GM23338 (cell line): ENCODE measurements around the gene CFAP410. TPM values are rescaled to one million over a fixed set of nuclear protein-coding genes. Genes with fewer than 3 reads are reported as not detected.

ENCODE experiments used
- ATAC-seq: fragments of 200-7000 bp; cut with Tn5 transposase; 3 replicates; pipeline ENCODE4 v1.9.1; 2020
- DNase-seq: peaks from one replicate; pipeline ENCODE4 v3.0.0-alpha.2; 2015; ENCODE audit warnings: low spot score
- H2AFZ ChIP-seq: fragments of 200-600 bp; sonication (generic); 2 replicates; pipeline ENCODE4 v1.8.0; 2016; ENCODE audit warnings: antibody characterized with exemption, mild to moderate bottlenecking, moderate library complexity
- H3F3A ChIP-seq: fragments of 200-600 bp; sonication (generic); replicated peaks from 2 replicates; pipeline ENCODE4 v1.8.0; 2017; ENCODE audit warnings: antibody characterized with exemption, mixed run types, low read depth
- H3K27ac ChIP-seq: fragments of 200-600 bp; sonication (generic); 2 replicates; pipeline ENCODE4 v1.6.1; 2016; ENCODE audit warnings: low read depth
- H3K27me3 ChIP-seq: fragments of 200-600 bp; sonication (generic); 2 replicates; pipeline ENCODE4 v1.8.0; 2016; ENCODE audit warnings: mild to moderate bottlenecking, mixed run types, moderate library complexity; ENCODE audit not compliant: insufficient read depth
- H3K36me3 ChIP-seq: fragments of 200-600 bp; sonication (generic); 2 replicates; pipeline ENCODE4 v1.8.0; 2016; ENCODE audit warnings: mild to moderate bottlenecking; ENCODE audit not compliant: insufficient read depth
- H3K4me1 ChIP-seq: fragments of 200-600 bp; sonication (generic); 2 replicates; pipeline ENCODE4 v1.8.0; 2016; ENCODE audit warnings: mild to moderate bottlenecking, moderate library complexity; ENCODE audit not compliant: insufficient read depth
- H3K4me2 ChIP-seq: fragments of 200-600 bp; sonication (generic); 2 replicates; pipeline ENCODE4 v1.7.1; 2017; ENCODE audit warnings: mixed run types
- H3K4me3 ChIP-seq: fragments of 200-600 bp; sonication (generic); 2 replicates; pipeline ENCODE4 v1.6.1; 2016; ENCODE audit warnings: mixed run types
- H3K79me2 ChIP-seq: fragments of 200-600 bp; sonication (generic); replicated peaks from 2 replicates; pipeline ENCODE4 v1.8.0; 2017; ENCODE audit warnings: mild to moderate bottlenecking; ENCODE audit not compliant: insufficient read depth
- H3K9me2 ChIP-seq: fragments of 200-600 bp; sonication (generic); 2 replicates; pipeline ENCODE4 v1.8.0; 2017; ENCODE audit not compliant: insufficient read depth
- H4K20me1 ChIP-seq: fragments of 200-600 bp; sonication (generic); replicated peaks from 2 replicates; pipeline ENCODE4 v1.8.0; 2017; ENCODE audit warnings: mild to moderate bottlenecking; ENCODE audit not compliant: insufficient read depth
- H3K27ac Mint-ChIP-seq: 2 replicates; pipeline ENCODE4 v1.8.0; 2020; ENCODE audit warnings: inconsistent platforms, mild to moderate bottlenecking, moderate library complexity, mixed read lengths
- H3K27me3 Mint-ChIP-seq: 3 replicates; pipeline ENCODE4 v1.8.0; 2022; ENCODE audit warnings: low read depth, mild to moderate bottlenecking, moderate library complexity, mixed read lengths, inconsistent platforms; ENCODE audit not compliant: insufficient read depth, poor library complexity
- H3K36me3 Mint-ChIP-seq: 3 replicates; pipeline ENCODE4 v1.8.0; 2021; ENCODE audit warnings: low read depth, mild to moderate bottlenecking, inconsistent platforms, moderate library complexity, mixed read lengths
- H3K4me1 Mint-ChIP-seq: 3 replicates; pipeline ENCODE4 v1.8.0; 2020; ENCODE audit warnings: mild to moderate bottlenecking, inconsistent platforms, mixed read lengths
- H3K4me3 Mint-ChIP-seq: 3 replicates; pipeline ENCODE4 v1.8.0; 2021; ENCODE audit warnings: moderate library complexity, mild to moderate bottlenecking, inconsistent platforms, mixed read lengths
- H3K9me3 Mint-ChIP-seq: 3 replicates; pipeline ENCODE4 v1.8.0; 2020; ENCODE audit warnings: moderate library complexity, mild to moderate bottlenecking, inconsistent platforms, mixed read lengths
- CREB1 ChIP-seq: fragments of 250-450 bp; sonication (Bioruptor Pico); IDR thresholded peaks from 2 replicates; pipeline ENCODE4 v1.5.0; 2020; ENCODE audit warnings: low read depth, mild to moderate bottlenecking, moderate library complexity
- EZH2 ChIP-seq: fragments of 200-600 bp; sonication (generic); IDR thresholded peaks from one replicate; pipeline ENCODE4 v1.8.0; 2017; ENCODE audit warnings: antibody characterized with exemption, mild to moderate bottlenecking, low read depth; ENCODE audit not compliant: unreplicated experiment
- POLR2AphosphoS5 ChIP-seq: IDR thresholded peaks from 2 replicates; pipeline ENCODE4 v1.6.1; 2016; ENCODE audit warnings: antibody characterized with exemption, low read depth
- ZNF462 ChIP-seq: fragments of 250-450 bp; sonication (Bioruptor Pico); IDR thresholded peaks from 2 replicates; pipeline ENCODE4 v1.5.0; 2020; ENCODE audit warnings: mild to moderate bottlenecking, moderate library complexity
- polyA plus RNA-seq: library from polyadenylated mRNA; unstranded; fragments of >200 nt; fragmentation: Nextera tagmentation; extraction: Ambion mirVana; gene quantifications from 2 replicates; pipeline ENCODE4 v1.2.1, GENCODE V29; 2016
- total RNA-seq: library from RNA; depleted of rRNA; stranded (reverse); fragments of >200 nt; shearing (Covaris generic); gene quantifications from 2 replicates; pipeline ENCODE4 v1.2.3, GENCODE V29; 2014
- TF ChIP-seq, protein P1 (sequence below): IDR thresholded peaks from 2 replicates; pipeline ENCODE4 v1.6.1; 2016; ENCODE audit warnings: antibody characterized with exemption

CFAP410 gene
- total and polyA plus RNA-seq, 2 experiments from 2014 or later: 11.0 to 24.0 TPM

GRCh38 chr21:44301961-44302406, 37.2 kb downstream of the CFAP410 start:
- Mint-ChIP-seq H3K4me3 (peak overlapping the region; percentile 17; the same call in 1 of the 3 replicates), H3K36me3 (no peaks in the 10 kb centered on the region), H3K9me3 (no peaks in the 10 kb centered on the region), H3K27ac (no peak overlapping the region), H3K4me1 (peaks cover 15% of the 10 kb centered on the region), H3K27me3 (peaks cover 10% of the 10 kb centered on the region)
- no peak overlapping the region for H3K4me2 ChIP-seq
- H3K27ac ChIP-seq: no peak overlapping the region
- no peak overlapping the region for H3K4me3 ChIP-seq
- H4K20me1 ChIP-seq: no peaks in the 10 kb centered on the region
- H3K27me3 ChIP-seq: peaks cover 10% of the 10 kb centered on the region; the same call in 1 of the 2 replicates
- H3K4me1 ChIP-seq: no peaks in the 10 kb centered on the region
- H3F3A ChIP-seq: 0 out of 2 replicates have a peak, but pooled peaks cover 4% of the 10 kb centered on the region
- TF ChIP-seq ZNF462 (CRISPR knock-in tag) (no peak), EZH2 (no peak), CREB1 (CRISPR knock-in tag) (no peak), POLR2AphosphoS5 (no peak)
- TF ChIP-seq, protein P1, sequence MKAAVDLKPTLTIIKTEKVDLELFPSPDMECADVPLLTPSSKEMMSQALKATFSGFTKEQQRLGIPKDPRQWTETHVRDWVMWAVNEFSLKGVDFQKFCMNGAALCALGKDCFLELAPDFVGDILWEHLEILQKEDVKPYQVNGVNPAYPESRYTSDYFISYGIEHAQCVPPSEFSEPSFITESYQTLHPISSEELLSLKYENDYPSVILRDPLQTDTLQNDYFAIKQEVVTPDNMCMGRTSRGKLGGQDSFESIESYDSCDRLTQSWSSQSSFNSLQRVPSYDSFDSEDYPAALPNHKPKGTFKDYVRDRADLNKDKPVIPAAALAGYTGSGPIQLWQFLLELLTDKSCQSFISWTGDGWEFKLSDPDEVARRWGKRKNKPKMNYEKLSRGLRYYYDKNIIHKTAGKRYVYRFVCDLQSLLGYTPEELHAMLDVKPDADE: no peak
- DNase-seq (no peak), ATAC-seq (no peak)
- H3K79me2 ChIP-seq: 0 out of 2 replicates have a peak, but pooled peaks cover 3% of the 10 kb centered on the region
- no peak overlapping the region for H2AFZ ChIP-seq
- no peaks in the 10 kb centered on the region for H3K36me3 ChIP-seq
- H3K9me2 ChIP-seq: no peaks in the 10 kb centered on the region
